Right kidney (tissue), 1 donor: ENCODE measurements around the gene PRPF19.

Experiments
- DNase-seq: peaks from one replicate; pipeline ENCODE4 v3.0.0-alpha.2; 2016

The PRPF19 gene

GRCh38 chr11:60939301-60939700 lies 32.9 kb upstream of the PRPF19 start:
- no peak for DNase-seq

- DNase-seq: no peak
These were observed 32.1 kb upstream of the PRPF19 start for GRCh38 chr11:60938500-60938899.

GRCh38 chr11:60937811-60938210 lies 31.4 kb upstream of the PRPF19 start:
- no peak for DNase-seq

- no peak for DNase-seq
These were observed 30.8 kb upstream of the PRPF19 start for GRCh38 chr11:60937144-60937527.

- DNase-seq: no peak
These were observed 30.2 kb upstream of the PRPF19 start for GRCh38 chr11:60936467-60937143.

GRCh38 chr11:60935676-60936442 lies 29.5 kb upstream of the PRPF19 start:
- DNase-seq: no peak

GRCh38 chr11:60934790-60935605 lies 28.6 kb upstream of the PRPF19 start:
- DNase-seq: no peak

- no peak for DNase-seq
These were observed 27.9 kb upstream of the PRPF19 start for GRCh38 chr11:60934124-60934789.

GRCh38 chr11:60933416-60934123 lies 27.2 kb upstream of the PRPF19 start:
- no peak for DNase-seq

- DNase-seq: no peak
These were observed 26.4 kb upstream of the PRPF19 start for GRCh38 chr11:60932605-60933356.

GRCh38 chr11:60931917-60932316 lies 25.5 kb upstream of the PRPF19 start:
- DNase-seq: no peak

GRCh38 chr11:60930394-60930793 lies 24.0 kb upstream of the PRPF19 start:
- no peak for DNase-seq

- DNase-seq: no peak
These were observed 23.4 kb upstream of the PRPF19 start for GRCh38 chr11:60929764-60930163.

- DNase-seq: no peak
These were observed 22.2 kb upstream of the PRPF19 start for GRCh38 chr11:60928563-60929001.

GRCh38 chr11:60927600-60927999 lies 21.2 kb upstream of the PRPF19 start:
- DNase-seq: no peak

- no peak for DNase-seq
These were observed 20.7 kb upstream of the PRPF19 start for GRCh38 chr11:60927061-60927592.

GRCh38 chr11:60926500-60926899 lies 20.1 kb upstream of the PRPF19 start:
- DNase-seq: no peak

GRCh38 chr11:60925868-60926267 lies 19.5 kb upstream of the PRPF19 start:
- no peak for DNase-seq

GRCh38 chr11:60924906-60925853 lies 18.8 kb upstream of the PRPF19 start:
- DNase-seq: peak; percentile 34
